K562 (cell line): ENCODE data around the gene ING4. TPM values are rescaled to one million over a fixed set of nuclear protein-coding genes. Genes with fewer than 3 reads are reported as not detected.

Source experiments
- CTCFL ChIP-seq: IDR thresholded peaks from 2 replicates; pipeline ENCODE4 v1.6.1; 2011; ENCODE audit warnings: borderline replicate concordance, low read depth, mild to moderate bottlenecking, moderate library complexity, low read length; ENCODE audit not compliant: insufficient read depth, poor library complexity, severe bottlenecking
- ELF1 ChIP-seq: fragments of 200-800 bp; sonication (Bioruptor generic); IDR thresholded peaks from 2 replicates; pipeline ENCODE4 v1.6.1; 2016; ENCODE audit warnings: missing genetic modification characterization, missing compliant biosample characterization
- EP400 ChIP-seq: fragments of 450-650 bp; IDR thresholded peaks from 2 replicates; pipeline ENCODE4 v1.6.1; 2017; ENCODE audit warnings: antibody characterized with exemption, mild to moderate bottlenecking, moderate library complexity
- GABPB2 ChIP-seq: fragments of 250-450 bp; sonication (Bioruptor Pico); conservative IDR thresholded peaks from 2 replicates; pipeline ENCODE4 v1.5.1; 2021; ENCODE audit warnings: mild to moderate bottlenecking
- KDM5B ChIP-seq: fragments of 200-600 bp; sonication (generic); IDR thresholded peaks from 2 replicates; pipeline ENCODE4 v1.6.1; 2012; ENCODE audit warnings: low read depth, mild to moderate bottlenecking, moderate library complexity, low read length, control low read depth, inconsistent platforms; ENCODE audit not compliant: insufficient replicate concordance
- MCM3 ChIP-seq: fragments of 450-650 bp; IDR thresholded peaks from 2 replicates; pipeline ENCODE4 v1.6.1; 2016
- MEF2D ChIP-seq: conservative IDR thresholded peaks from 2 replicates; pipeline ENCODE4 v1.6.1; 2016; ENCODE audit warnings: low read depth, missing genetic modification characterization, missing compliant biosample characterization
- MTA1 ChIP-seq: fragments of 450-650 bp; IDR thresholded peaks from 2 replicates; pipeline ENCODE4 v1.6.1; 2017; ENCODE audit warnings: borderline replicate concordance
- NR2C1 ChIP-seq, 2 experiments: fragments of 450-650 bp; IDR thresholded peaks; 2 replicates each; pipeline ENCODE4 v1.6.1; 2017; ENCODE audit warnings: mild to moderate bottlenecking in 2 of 2, antibody characterized with exemption in 1 of 2, inconsistent platforms in 1 of 2, missing compliant biosample characterization in 1 of 2, missing genetic modification characterization in 1 of 2
- NR2C2 ChIP-seq, 2 experiments: fragments of 200-800 bp in 1 of 2; sonication (Bioruptor generic) in 1 of 2; sonication (generic) in 1 of 2; formaldehyde crosslinking in 1 of 2; IDR thresholded peaks; 2 replicates each; pipeline versions ENCODE4 v1.6.1 to v1.8.0; 2016 to 2022; ENCODE audit warnings: mild to moderate bottlenecking in 1 of 2, missing compliant biosample characterization in 1 of 2, missing genetic modification characterization in 1 of 2, missing genetic modification reagents in 1 of 2
- NUFIP1 ChIP-seq: fragments of 450-650 bp; IDR thresholded peaks from 2 replicates; pipeline ENCODE4 v1.6.1; 2018; ENCODE audit not compliant: partially characterized antibody
- OTX1 ChIP-seq: fragments of 450-650 bp; formaldehyde crosslinking; IDR thresholded peaks from 2 replicates; pipeline ENCODE4 v1.4.0; 2022; ENCODE audit warnings: mild to moderate bottlenecking
- PHB2 ChIP-seq: fragments of 450-650 bp; IDR thresholded peaks from 2 replicates; pipeline ENCODE4 v1.6.1; 2017; ENCODE audit warnings: low read depth
- POLR3A ChIP-seq: IDR thresholded peaks from 2 replicates; pipeline ENCODE4 v1.6.1; 2011; ENCODE audit warnings: borderline replicate concordance, mild to moderate bottlenecking, moderate library complexity; ENCODE audit not compliant: insufficient read length, insufficient read depth; ENCODE audit errors: extremely low read depth
- PTTG1 ChIP-seq: fragments of 450-650 bp; IDR thresholded peaks from 2 replicates; pipeline ENCODE4 v1.6.1; 2016; ENCODE audit warnings: low read depth, mild to moderate bottlenecking, missing genetic modification characterization, missing compliant biosample characterization
- RFX7 ChIP-seq: fragments of 250-450 bp; sonication (Bioruptor Pico); IDR thresholded peaks from 2 replicates; pipeline ENCODE4 v1.5.1; 2021; ENCODE audit warnings: mild to moderate bottlenecking
- SAP30 ChIP-seq: fragments of 200-600 bp; sonication (generic); IDR thresholded peaks from 2 replicates; pipeline ENCODE4 v1.6.1; 2012; ENCODE audit warnings: borderline replicate concordance, low read depth, mild to moderate bottlenecking, moderate library complexity, low read length, control low read depth, inconsistent platforms; ENCODE audit not compliant: insufficient read depth, poor library complexity, severe bottlenecking
- ZBTB9 ChIP-seq: fragments of 450-650 bp; formaldehyde crosslinking; IDR thresholded peaks from 2 replicates; pipeline ENCODE4 v1.4.0; 2020; ENCODE audit warnings: mild to moderate bottlenecking, moderate library complexity
- ZMIZ1 ChIP-seq, 2 experiments: fragments of 150-350 bp in 1 of 2; IDR thresholded peaks; 2 replicates each; pipeline ENCODE4 v1.6.1; 2012 to 2016; ENCODE audit warnings: low read depth in 2 of 2, low read length in 2 of 2, mild to moderate bottlenecking in 1 of 2, moderate library complexity in 1 of 2
- ZNF133 ChIP-seq: fragments of 250-450 bp; sonication (Bioruptor Pico); IDR thresholded peaks from 2 replicates; pipeline ENCODE4 v1.4.0; 2020; ENCODE audit warnings: mild to moderate bottlenecking
- ZNF143 ChIP-seq: sonication (generic); formaldehyde crosslinking; IDR thresholded peaks from 2 replicates; pipeline ENCODE4 v1.9.0; 2022; ENCODE audit warnings: mild to moderate bottlenecking, missing genetic modification reagents
- polyA plus RNA-seq, 8 experiments: library from polyadenylated mRNA; depleted of rRNA in 4 of 8; stranded (reverse) in 5 of 8; unstranded in 3 of 8; fragments of >200 nt; fragmentation: Nextera tagmentation in 2 of 8; fragmentation: Illumina TruSeq in 1 of 8; extraction: Ambion mirVana in 2 of 8; extraction: Trizol in 1 of 8; gene quantifications; 2 replicates each; pipeline versions ENCODE4 v1.2.1 to v1.2.3, GENCODE V29; 2011 to 2014; ENCODE audit warnings: inconsistent platforms in 1 of 8, missing spikeins in 1 of 8
- total RNA-seq, 7 experiments: library from RNA; depleted of rRNA in 6 of 7; stranded (reverse); fragments of >200 nt in 6 of 7; fragmentation: Illumina TruSeq in 2 of 7; extraction: Trizol in 2 of 7; gene quantifications; 2 replicates each; pipeline versions ENCODE4 v1.2.1 to v1.2.3, GENCODE V29; 2011 to 2021; ENCODE audit warnings: low replicate concordance in 1 of 7

ING4 gene
- total and polyA plus RNA-seq, 9 of the 15 experiments (the other 6 are each of a cell fraction or from before 2014, with no cell fraction given): 6.6 to 30.2 (median 15.7) TPM

- TF ChIP-seq CTCFL (no peak), NR2C2 (CRISPR knock-in tag; IDR thresholded peaks at IDR 0.05) (no peak), NR2C2 (tag; IDR thresholded peaks at IDR 0.05) (no peak), KDM5B (no peak), NR2C1 (IDR thresholded peaks at IDR 0.05) (no peak; the same call in 1 of the 2 replicates), NR2C1 (tag; IDR thresholded peaks at IDR 0.05) (no peak), EP400 (peak; percentile 64), MTA1 (peak; percentile 69; the same call in 1 of the 2 replicates), ZBTB9 (CRISPR knock-in tag) (no peak), ZNF133 (no peak), MEF2D (tag) (0 out of 2 replicates have a peak, but pooled peaks have one; percentile 34), ELF1 (no peak), ZMIZ1 (IDR thresholded peaks at IDR 0.05; ENCODE audit: low read depth in 2 of 2, low read length in 2 of 2) (peak in 1 of 2 experiments; percentile 84; a peak in 2 of 4 replicates), ZNF143 (no peak), POLR3A (no peak), NUFIP1 (no peak), OTX1 (no peak), MCM3 (no peak), PHB2 (peak; percentile 79), RFX7 (CRISPR knock-in tag) (no peak), PTTG1 (tag) (no peak), GABPB2 (CRISPR knock-in tag) (no peak), SAP30 (no peak)
Observed at GRCh38 chr12:6639151-6639801, 23.6 kb downstream of the ING4 start (continued).
